ENCODE results near the gene HNRNPA1L2.
"Not testable (repeated sequence)": the region's sequence is repeated elsewhere in the genome, so short reads cannot be mapped to it uniquely, and the experiment has no call there.

HNRNPA1L2 gene

GRCh38 chr13:52665325-52665724 lies 23.1 kb downstream of the HNRNPA1L2 start:
- peaks cover 25% of the 10 kb centered on the region for H3K36me3 Mint-ChIP-seq
- H3K27ac Mint-ChIP-seq = no peak overlapping the region
- CTCF ChIA-PET = interaction anchor here (0.6 to 4.9 kb wide), 16 partner anchors 8 to 302 kb away, joined by 3 to 34 read pairs (median 5); partner anchors contain the start of gene SUGT1
- H3K9me3 Mint-ChIP-seq = no peaks in the 10 kb centered on the region
- no peaks in the 10 kb centered on the region for H3K4me1 Mint-ChIP-seq
- no peak for DNase-seq
- no peaks in the 10 kb centered on the region for H3K27me3 Mint-ChIP-seq
- H3K4me3 Mint-ChIP-seq = no peak overlapping the region

- CTCF ChIA-PET = no interaction called here
- Mint-ChIP-seq H3K9me3 (no peaks in the 10 kb centered on the region), H3K27me3 (no peaks in the 10 kb centered on the region), H3K36me3 (peaks cover 22% of the 10 kb centered on the region), H3K4me1 (no peaks in the 10 kb centered on the region), H3K27ac (no peak overlapping the region), H3K4me3 (no peak overlapping the region)
- no peak for DNase-seq
Measured at GRCh38 chr13:52669677-52670076, 27.4 kb downstream of the HNRNPA1L2 start.

GRCh38 chr13:52670726-52671125 lies 28.5 kb downstream of the HNRNPA1L2 start:
- no peaks in the 10 kb centered on the region for H3K9me3 Mint-ChIP-seq
- no peak overlapping the region for H3K4me3 Mint-ChIP-seq
- no peak for DNase-seq
- H3K27me3 Mint-ChIP-seq = no peaks in the 10 kb centered on the region
- H3K36me3 Mint-ChIP-seq = peaks cover 21% of the 10 kb centered on the region
- H3K27ac Mint-ChIP-seq = no peak overlapping the region
- CTCF ChIA-PET = no interaction called here
- no peaks in the 10 kb centered on the region for H3K4me1 Mint-ChIP-seq

GRCh38 chr13:52673465-52673864 lies 31.2 kb downstream of the HNRNPA1L2 start:
- no peaks in the 10 kb centered on the region for H3K4me1 Mint-ChIP-seq
- peaks cover 16% of the 10 kb centered on the region for H3K36me3 Mint-ChIP-seq
- no peaks in the 10 kb centered on the region for H3K27me3 Mint-ChIP-seq
- H3K9me3 Mint-ChIP-seq = no peaks in the 10 kb centered on the region
- CTCF ChIA-PET = interaction anchor here (1.5 kb wide), 1 partner anchor 9 kb away, joined by 6 read pairs; no protein-coding TSS in a partner anchor
- no peak overlapping the region for H3K4me3 Mint-ChIP-seq
- DNase-seq = no peak
- no peak overlapping the region for H3K27ac Mint-ChIP-seq

- H3K36me3 Mint-ChIP-seq = peaks cover 34% of the 10 kb centered on the region
- no peak for DNase-seq
- no peaks in the 10 kb centered on the region for H3K9me3 Mint-ChIP-seq
- no peak overlapping the region for H3K4me3 Mint-ChIP-seq
- no peaks in the 10 kb centered on the region for H3K27me3 Mint-ChIP-seq
- CTCF ChIA-PET = interaction anchor here (1.3 kb wide), 1 partner anchor 21 kb away, joined by 3 read pairs; no protein-coding TSS in a partner anchor
- no peak overlapping the region for H3K27ac Mint-ChIP-seq
- H3K4me1 Mint-ChIP-seq = no peaks in the 10 kb centered on the region
Measured at GRCh38 chr13:52677823-52678222, 35.6 kb downstream of the HNRNPA1L2 start.

- H3K27ac Mint-ChIP-seq, DNase-seq, H3K4me3 Mint-ChIP-seq, H3K9me3 Mint-ChIP-seq, H3K27me3 Mint-ChIP-seq, H3K4me1 Mint-ChIP-seq: not testable (repeated sequence)
- CTCF ChIA-PET = interaction anchor here (0.7 kb wide), 1 partner anchor 124 kb away, joined by 3 read pairs; no protein-coding TSS in a partner anchor
- peaks cover 48% of the 10 kb centered on the region for H3K36me3 Mint-ChIP-seq
Measured at GRCh38 chr13:52685806-52686205, 43.6 kb downstream of the HNRNPA1L2 start.

GRCh38 chr13:52686376-52686775 lies 44.1 kb downstream of the HNRNPA1L2 start:
- Mint-ChIP-seq H3K27me3 (no peaks in the 10 kb centered on the region), H3K36me3 (peaks cover 47% of the 10 kb centered on the region), H3K27ac (no peak overlapping the region), H3K9me3 (no peaks in the 10 kb centered on the region), H3K4me1 (peaks cover 2% of the 10 kb centered on the region), H3K4me3 (no peak overlapping the region)
- no peak for DNase-seq
- CTCF ChIA-PET = interaction anchor here (0.7 kb wide), 1 partner anchor 123 kb away, joined by 3 read pairs; no protein-coding TSS in a partner anchor
